Naive thymus-derived CD4-positive, alpha-beta T cell (primary cell): Measurements from ENCODE around the gene PRKD1. TPM values are rescaled to one million over a fixed set of nuclear protein-coding genes. Genes with fewer than 3 reads are reported as not detected.

Experiments
- ATAC-seq: fragments of 150-1000 bp; cut with Tn5 transposase; 2 replicates; pipeline ENCODE4 v1.10.0; 2021; ENCODE audit warnings: mild to moderate bottlenecking, moderate library complexity
- CTCF ChIA-PET: fragments of 350-600 bp; sonication (Branson Sonifier 250); formaldehyde crosslinking; loops from one replicate; lab custom pipeline; 2021; ENCODE audit warnings: antibody characterized with exemption; lab: Charles Lee
- POLR2A ChIA-PET: fragments of 350-600 bp; sonication (Branson Sonifier 250); formaldehyde crosslinking; loops from one replicate; lab custom pipeline; 2021; ENCODE audit warnings: antibody characterized with exemption, inconsistent platforms; lab: Charles Lee
- DNase-seq, 9 donors: peaks; one replicate each; pipeline versions ENCODE4 v3.0.0 to v3.0.0-alpha.2; 2020 to 2022; ENCODE audit warnings: mixed read lengths in 1 of 9
- H3K27ac ChIP-seq: one replicate; pipeline ENCODE4 v1.7.0; 2013; ENCODE audit warnings: mild to moderate bottlenecking, low read depth, low read length, moderate library complexity
- H3K27me3 ChIP-seq, 2 donors: one replicate each; pipeline ENCODE4 v1.7.0; 2013; ENCODE audit warnings: low read length in 2 of 2, mild to moderate bottlenecking in 2 of 2, moderate library complexity in 2 of 2; ENCODE audit not compliant: control insufficient read depth in 2 of 2, insufficient read depth in 2 of 2
- H3K36me3 ChIP-seq, 3 experiments: 1 replicate in 2 of 3; 2 replicates in 1 of 3; pipeline ENCODE4 v1.7.0; 2013; ENCODE audit warnings: low read length in 3 of 3, mild to moderate bottlenecking in 3 of 3, moderate library complexity in 1 of 3; ENCODE audit not compliant: insufficient read depth in 3 of 3, control insufficient read depth in 2 of 3
- H3K4me1 ChIP-seq, 2 donors: one replicate each; pipeline ENCODE4 v1.7.0; 2013; ENCODE audit warnings: low read length in 2 of 2, mild to moderate bottlenecking in 2 of 2, moderate library complexity in 1 of 2; ENCODE audit not compliant: control insufficient read depth in 2 of 2, insufficient read depth in 2 of 2
- H3K4me3 ChIP-seq: 2 replicates; pipeline ENCODE4 v1.7.0; 2013; ENCODE audit warnings: mild to moderate bottlenecking, low read length
- H3K9me3 ChIP-seq, 3 experiments: 1 replicate in 2 of 3; 2 replicates in 1 of 3; pipeline ENCODE4 v1.7.0; 2013; ENCODE audit warnings: low read length in 3 of 3; ENCODE audit not compliant: control insufficient read depth in 2 of 3
- H3K27ac Mint-ChIP-seq, 9 donors: one replicate each; pipeline ENCODE4 v1.8.0; 2020 to 2022; ENCODE audit warnings: mixed read lengths in 9 of 9, mild to moderate bottlenecking in 8 of 9, moderate library complexity in 5 of 9, inconsistent platforms in 2 of 9
- H3K27me3 Mint-ChIP-seq, 5 donors: one replicate each; pipeline ENCODE4 v1.8.0; 2021 to 2022; ENCODE audit warnings: mixed read lengths in 5 of 5, mild to moderate bottlenecking in 1 of 5
- H3K36me3 Mint-ChIP-seq, 5 donors: one replicate each; pipeline ENCODE4 v1.8.0; 2020 to 2022; ENCODE audit warnings: mixed read lengths in 5 of 5, mild to moderate bottlenecking in 3 of 5, inconsistent platforms in 1 of 5
- H3K4me1 Mint-ChIP-seq, 7 donors: one replicate each; pipeline ENCODE4 v1.8.0; 2020 to 2022; ENCODE audit warnings: mixed read lengths in 7 of 7, mild to moderate bottlenecking in 3 of 7, inconsistent platforms in 1 of 7
- H3K4me3 Mint-ChIP-seq, 10 donors: one replicate each; pipeline ENCODE4 v1.8.0; 2020 to 2022; ENCODE audit warnings: mild to moderate bottlenecking in 10 of 10, mixed read lengths in 10 of 10, moderate library complexity in 6 of 10, inconsistent platforms in 2 of 10
- H3K9me3 Mint-ChIP-seq, 11 donors: one replicate each; pipeline ENCODE4 v1.8.0; 2020 to 2022; ENCODE audit warnings: mixed read lengths in 11 of 11, mild to moderate bottlenecking in 4 of 11, inconsistent platforms in 1 of 11, moderate library complexity in 1 of 11
- intact Hi-C, 2 donors: fragments of 100-400 bp; cut with micrococcal nuclease; formaldehyde crosslinking; loops; one replicate each; pipeline ENCODE4 v1.15.1; 2023
- polyA plus RNA-seq, 2 donors: library from polyadenylated mRNA; unstranded; fragments of 300-500 nt; fragmentation: Illumina TruSeq; gene quantifications; one replicate each; pipeline ENCODE4 v1.2.3, GENCODE V29; 2021
- total RNA-seq, 6 experiments: library from RNA in 5 of 6; stranded (reverse) in 5 of 6; gene quantifications; 1 replicate in 5 of 6; 2 replicates in 1 of 6; pipeline ENCODE4 v1.2.3 and lab custom pipeline; 2021 to 2026

Gene PRKD1
- total and polyA plus RNA-seq, 7 experiments from 2014 or later: not detected

DNA sequence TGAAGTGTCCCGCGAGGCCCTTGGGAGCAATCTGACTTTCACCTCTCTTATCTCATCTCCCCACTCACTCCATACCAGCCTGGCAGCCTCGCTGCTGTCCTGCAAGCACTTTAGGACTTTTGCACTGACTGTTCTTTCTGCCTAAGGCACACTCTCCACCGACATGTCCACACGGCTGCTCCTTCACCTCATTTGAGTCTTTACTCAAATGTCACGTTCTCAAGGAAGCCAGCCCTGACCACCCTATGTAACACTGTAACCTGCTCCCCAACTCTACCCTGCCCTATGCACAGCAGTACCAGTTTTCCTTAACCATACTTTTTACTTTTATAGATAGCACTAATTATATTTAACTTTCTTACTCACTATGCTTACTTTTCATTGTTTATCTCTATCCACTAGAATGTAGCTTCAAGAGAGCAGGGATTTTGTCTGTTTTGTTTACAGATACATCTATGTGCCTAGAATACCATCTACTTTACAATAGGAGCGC is 32.0 kb downstream of the PRKD1 start:
- ATAC-seq: no peak
- Histone ChIP-seq H3K4me1 (no peaks in the 10 kb centered on the region), H3K9me3 (no peaks in the 10 kb centered on the region), H3K4me3 (no peak overlapping the region), H3K27ac (no peak overlapping the region), H3K27me3 (no peaks in the 10 kb centered on the region), H3K36me3 (no peaks in the 10 kb centered on the region)
- DNase-seq: no peak
- POLR2A ChIA-PET: no interaction called here
- no peaks in the 10 kb centered on the region for H3K4me1 Mint-ChIP-seq
- CTCF ChIA-PET: no interaction called here
- no peak overlapping the region for H3K27ac Mint-ChIP-seq
- H3K27me3 Mint-ChIP-seq: no peaks in the 10 kb centered on the region
- H3K36me3 Mint-ChIP-seq: no peaks in the 10 kb centered on the region
- peaks cover 0 to 10% (median 2%) of the 10 kb centered on the region in 11 donors for H3K9me3 Mint-ChIP-seq
- H3K4me3 Mint-ChIP-seq: no peak overlapping the region
- intact Hi-C loops: no loop called here

DNA sequence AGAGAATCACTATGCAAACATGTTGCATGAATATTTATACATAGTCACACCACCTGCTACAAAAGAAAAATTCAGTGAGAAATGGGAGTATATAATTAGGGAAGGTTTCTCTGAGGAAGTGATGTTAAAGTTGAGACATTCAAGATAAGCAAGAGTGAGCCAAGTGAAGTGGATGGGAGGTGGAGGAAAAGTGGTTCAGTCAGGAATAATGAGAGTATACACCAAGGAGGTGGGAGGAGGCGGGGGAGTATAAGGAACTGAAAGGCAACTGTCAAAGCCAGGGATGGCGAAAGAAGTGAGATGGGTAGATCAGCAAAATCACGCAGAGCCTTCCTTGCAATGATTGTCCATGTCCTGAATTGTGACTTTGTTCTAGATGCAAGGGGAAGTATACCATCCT is 33.7 kb downstream of the PRKD1 start:
- no peak overlapping the region for H3K4me3 Mint-ChIP-seq
- Histone ChIP-seq H3K4me1 (no peaks in the 10 kb centered on the region), H3K36me3 (no peaks in the 10 kb centered on the region), H3K27ac (no peak overlapping the region), H3K27me3 (no peaks in the 10 kb centered on the region), H3K4me3 (no peak overlapping the region), H3K9me3 (no peaks in the 10 kb centered on the region)
- no peaks in the 10 kb centered on the region for H3K27me3 Mint-ChIP-seq
- ChIA-PET CTCF (no interaction called here), POLR2A (no interaction called here)
- intact Hi-C loops: no loop called here
- peaks cover 0 to 10% (median 2%) of the 10 kb centered on the region in 11 donors for H3K9me3 Mint-ChIP-seq
- H3K4me1 Mint-ChIP-seq: no peaks in the 10 kb centered on the region
- no peak for DNase-seq
- H3K27ac Mint-ChIP-seq: peak overlapping the region in 1 of 9 donors; percentile 9
- ATAC-seq: no peak
- no peaks in the 10 kb centered on the region for H3K36me3 Mint-ChIP-seq

DNA sequence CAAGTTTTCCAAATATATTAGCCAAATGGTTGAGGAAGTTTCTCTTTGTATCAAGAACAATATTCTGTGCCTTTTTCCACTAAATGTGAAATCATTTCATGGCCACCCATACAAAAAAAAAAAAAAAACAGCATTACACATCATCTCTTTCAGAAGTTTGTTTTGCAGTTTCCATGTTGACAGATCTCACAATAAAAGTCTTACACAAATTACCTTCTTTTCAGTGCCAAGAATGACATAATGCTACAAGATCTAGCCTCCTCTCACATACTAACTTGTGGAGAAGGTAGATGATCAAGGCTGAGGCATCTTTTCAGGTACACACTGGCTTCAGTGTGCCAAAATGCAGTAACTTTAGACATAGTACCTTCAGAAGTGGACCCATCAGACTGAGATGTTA is 35.3 kb downstream of the PRKD1 start:
- Histone ChIP-seq H3K4me1 (no peaks in the 10 kb centered on the region), H3K4me3 (no peak overlapping the region), H3K27me3 (no peaks in the 10 kb centered on the region), H3K9me3 (no peaks in the 10 kb centered on the region), H3K36me3 (no peaks in the 10 kb centered on the region), H3K27ac (no peak overlapping the region)
- Mint-ChIP-seq H3K36me3 (no peaks in the 10 kb centered on the region), H3K9me3 (peaks cover 0 to 17% (median 2%) of the 10 kb centered on the region in 11 donors), H3K4me3 (no peak overlapping the region), H3K27me3 (no peaks in the 10 kb centered on the region), H3K4me1 (no peaks in the 10 kb centered on the region), H3K27ac (no peak overlapping the region)
- ChIA-PET CTCF (no interaction called here), POLR2A (no interaction called here)
- intact Hi-C loops: no loop called here
- DNase-seq (no peak), ATAC-seq (no peak)

DNA sequence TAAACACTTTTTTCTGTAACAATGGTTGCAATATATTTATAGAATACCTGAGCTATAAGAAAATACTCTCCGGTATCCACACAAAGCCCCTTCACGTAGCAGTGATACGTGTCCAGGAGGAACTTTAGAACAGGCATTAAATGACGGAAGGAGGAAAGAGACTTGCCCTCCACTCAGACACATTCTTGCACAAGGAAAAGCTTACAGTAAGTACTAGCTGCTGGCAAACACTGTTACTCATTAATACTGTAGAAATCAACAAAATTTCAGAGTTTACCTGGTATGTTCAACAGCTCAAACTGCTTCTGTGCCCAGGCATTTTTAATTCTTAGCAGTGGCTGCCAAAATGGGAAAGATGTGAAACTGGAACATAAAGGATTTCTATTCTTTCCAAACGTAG is 41.7 kb downstream of the PRKD1 start:
- Histone ChIP-seq H3K27ac (no peak overlapping the region), H3K9me3 (no peaks in the 10 kb centered on the region), H3K4me1 (no peaks in the 10 kb centered on the region), H3K27me3 (no peaks in the 10 kb centered on the region), H3K36me3 (no peaks in the 10 kb centered on the region), H3K4me3 (no peak overlapping the region)
- no peaks in the 10 kb centered on the region for H3K36me3 Mint-ChIP-seq
- H3K27ac Mint-ChIP-seq: no peak overlapping the region
- intact Hi-C loops: no loop called here
- no peaks in the 10 kb centered on the region for H3K27me3 Mint-ChIP-seq
- ChIA-PET POLR2A (no interaction called here), CTCF (no interaction called here)
- DNase-seq (no peak), ATAC-seq (no peak)
- peaks cover 0 to 25% (median 8%) of the 10 kb centered on the region in 11 donors for H3K9me3 Mint-ChIP-seq
- H3K4me1 Mint-ChIP-seq: no peaks in the 10 kb centered on the region
- no peak overlapping the region for H3K4me3 Mint-ChIP-seq

DNA sequence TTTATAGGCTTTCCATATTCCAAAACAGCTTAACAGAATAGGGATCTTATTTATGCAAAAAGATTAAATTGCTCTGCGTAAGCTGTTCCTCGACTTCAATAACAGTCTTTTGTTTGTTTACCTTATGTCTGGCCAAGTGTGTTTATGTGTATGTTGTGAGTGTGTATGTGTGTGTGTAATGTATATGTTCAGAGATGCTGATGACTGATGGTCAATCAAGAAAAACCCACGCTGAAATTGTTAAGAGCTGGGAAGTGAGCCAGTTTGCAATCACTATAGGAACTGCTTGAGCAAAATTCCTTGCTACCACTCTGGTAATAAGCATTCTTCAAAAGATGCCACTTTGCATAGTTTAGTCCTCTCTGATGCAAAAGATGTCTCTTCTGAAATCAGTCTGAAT is 59.6 kb downstream of the PRKD1 start:
- Mint-ChIP-seq H3K4me1 (no peaks in the 10 kb centered on the region), H3K4me3 (no peak overlapping the region), H3K27ac (no peak overlapping the region), H3K27me3 (no peaks in the 10 kb centered on the region), H3K36me3 (no peaks in the 10 kb centered on the region), H3K9me3 (peaks cover 0 to 8% (median 1%) of the 10 kb centered on the region in 11 donors)
- no peaks in the 10 kb centered on the region for H3K27me3 ChIP-seq
- H3K36me3 ChIP-seq: no peaks in the 10 kb centered on the region
- no peaks in the 10 kb centered on the region for H3K9me3 ChIP-seq
- ATAC-seq: no peak
- ChIA-PET POLR2A (no interaction called here), CTCF (no interaction called here)
- DNase-seq: no peak
- intact Hi-C loops: no loop called here
- H3K4me3 ChIP-seq: no peak overlapping the region
- H3K4me1 ChIP-seq: no peaks in the 10 kb centered on the region
- H3K27ac ChIP-seq: no peak overlapping the region

DNA sequence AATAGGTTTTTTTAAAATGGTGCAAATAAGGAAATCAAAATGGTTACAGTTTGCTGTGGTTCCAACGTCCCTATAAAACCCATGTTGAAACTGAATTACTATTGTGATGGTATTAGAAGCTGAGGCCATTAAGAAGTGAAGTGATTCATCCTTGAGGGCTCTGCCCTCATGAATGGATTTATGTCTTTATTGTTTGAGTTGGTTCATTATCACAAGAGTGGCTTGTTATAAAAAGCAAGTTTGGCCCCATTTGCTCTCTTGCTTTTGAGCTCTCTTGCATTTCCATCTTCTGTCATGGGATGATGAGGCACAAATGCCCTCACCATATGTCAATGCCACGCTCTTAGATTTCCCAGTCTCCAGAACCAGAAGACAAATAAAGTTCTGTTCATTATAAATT is 62.3 kb downstream of the PRKD1 start:
- CTCF ChIA-PET: no interaction called here
- DNase-seq: no peak
- no peaks in the 10 kb centered on the region for H3K9me3 ChIP-seq
- H3K27me3 ChIP-seq: no peaks in the 10 kb centered on the region
- ATAC-seq: no peak
- no peaks in the 10 kb centered on the region for H3K36me3 ChIP-seq
- H3K27ac ChIP-seq: no peak overlapping the region
- no peaks in the 10 kb centered on the region for H3K4me1 ChIP-seq
- no peaks in the 10 kb centered on the region for H3K27me3 Mint-ChIP-seq
- no peak overlapping the region for H3K27ac Mint-ChIP-seq
- no peaks in the 10 kb centered on the region for H3K4me1 Mint-ChIP-seq
- H3K36me3 Mint-ChIP-seq: no peaks in the 10 kb centered on the region
- intact Hi-C loops: no loop called here
- peaks cover 0 to 11% (median 2%) of the 10 kb centered on the region in 11 donors for H3K9me3 Mint-ChIP-seq
- H3K4me3 ChIP-seq: no peak overlapping the region
- H3K4me3 Mint-ChIP-seq: no peak overlapping the region
- POLR2A ChIA-PET: no interaction called here

DNA sequence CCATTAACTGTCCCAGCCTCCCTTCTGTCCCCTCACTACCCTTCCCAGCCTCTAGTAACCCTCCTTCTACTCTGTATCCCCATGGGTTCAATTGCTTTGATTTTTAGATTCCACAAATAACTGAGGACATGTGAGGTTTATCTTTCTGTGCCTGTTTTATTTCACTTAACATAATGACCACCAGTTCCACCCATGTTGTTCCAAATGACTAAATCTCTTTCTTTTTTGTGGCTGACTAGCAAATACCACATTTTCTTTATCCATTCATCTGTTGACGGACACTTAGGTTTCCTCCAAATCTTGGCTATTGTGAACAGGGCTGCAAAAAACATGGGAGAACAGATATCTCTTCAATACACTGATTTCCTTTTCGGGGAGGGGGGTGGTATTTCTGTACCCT is 65.7 kb downstream of the PRKD1 start:
- Histone ChIP-seq H3K4me3 (no peak overlapping the region), H3K36me3 (no peaks in the 10 kb centered on the region), H3K9me3 (no peaks in the 10 kb centered on the region), H3K27ac (no peak overlapping the region), H3K27me3 (no peaks in the 10 kb centered on the region), H3K4me1 (no peaks in the 10 kb centered on the region)
- Mint-ChIP-seq H3K9me3 (peaks cover 0 to 11% (median 5%) of the 10 kb centered on the region in 11 donors), H3K4me1 (no peaks in the 10 kb centered on the region), H3K27me3 (no peaks in the 10 kb centered on the region), H3K36me3 (no peaks in the 10 kb centered on the region), H3K4me3 (no peak overlapping the region), H3K27ac (no peak overlapping the region)
- intact Hi-C loops: no loop called here
- CTCF ChIA-PET: no interaction called here
- POLR2A ChIA-PET: no interaction called here
- ATAC-seq (no peak), DNase-seq (no peak)
